Measurements from ENCODE around the gene C1QA.
A peak's percentile ranks its signal among the peaks of the same experiment; 100 is the strongest.

C1QA gene

GRCh38 chr1:22676916-22677583 lies 40.6 kb downstream of the C1QA start:
- DNase-seq, result no peak

GRCh38 chr1:22677931-22678896 lies 41.8 kb downstream of the C1QA start:
- no peak for DNase-seq

DNA sequence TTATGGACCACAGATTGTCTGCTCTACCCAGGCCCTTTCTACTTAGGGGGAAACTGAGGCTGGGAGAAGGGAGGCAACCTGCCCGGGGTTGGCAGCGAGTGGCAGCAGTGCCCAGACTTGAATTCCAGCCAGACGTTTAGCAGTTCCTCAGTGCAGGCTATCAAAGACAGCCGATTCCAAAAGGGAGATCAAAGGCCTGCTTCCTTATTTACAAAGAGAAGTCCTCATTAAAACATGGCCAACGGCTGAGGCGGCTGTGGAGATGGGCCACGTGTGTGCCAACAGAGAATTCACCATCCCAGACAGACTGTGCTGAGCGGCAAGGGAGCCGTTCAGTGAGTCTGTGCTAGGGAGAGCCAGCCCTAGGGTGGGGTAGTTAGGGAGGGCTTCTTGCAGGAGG lies 44.3 kb downstream of the C1QA start:
- peak; percentile 74 for DNase-seq

DNA sequence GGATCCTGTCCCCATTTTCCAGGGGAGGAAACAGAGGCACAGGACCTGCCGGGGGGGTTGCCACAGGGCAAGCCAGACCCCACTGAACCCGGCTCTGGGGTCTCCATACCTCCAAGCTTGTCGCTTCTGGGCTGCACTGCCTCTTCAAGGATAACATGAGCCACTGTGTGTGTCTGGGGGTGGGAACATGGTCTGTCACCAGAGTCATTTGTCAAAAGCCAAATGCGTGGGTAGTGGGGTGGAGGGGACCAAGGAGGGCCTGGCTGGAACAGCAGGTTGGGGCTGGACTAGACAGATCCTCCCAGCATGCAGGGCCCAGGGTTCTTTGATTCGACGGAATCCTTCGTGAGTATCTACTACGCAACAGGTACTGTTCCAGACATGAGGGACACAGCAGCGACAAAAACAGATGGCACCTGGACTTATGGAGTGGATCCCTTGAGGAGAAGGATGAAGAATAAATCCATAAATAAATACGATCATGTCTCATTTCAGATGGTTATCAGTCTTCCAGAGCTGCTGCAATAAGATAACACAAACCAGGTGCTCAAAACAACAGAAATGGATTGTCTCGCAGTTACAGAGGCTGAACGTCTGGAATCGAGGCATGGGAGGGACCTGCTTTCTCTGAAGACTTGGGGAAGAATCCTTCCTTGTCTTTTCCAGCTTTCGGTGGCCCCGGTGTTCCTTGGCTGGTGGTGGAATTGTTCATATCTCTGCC lies 45.3 kb downstream of the C1QA start:
- no peak for DNase-seq

DNA sequence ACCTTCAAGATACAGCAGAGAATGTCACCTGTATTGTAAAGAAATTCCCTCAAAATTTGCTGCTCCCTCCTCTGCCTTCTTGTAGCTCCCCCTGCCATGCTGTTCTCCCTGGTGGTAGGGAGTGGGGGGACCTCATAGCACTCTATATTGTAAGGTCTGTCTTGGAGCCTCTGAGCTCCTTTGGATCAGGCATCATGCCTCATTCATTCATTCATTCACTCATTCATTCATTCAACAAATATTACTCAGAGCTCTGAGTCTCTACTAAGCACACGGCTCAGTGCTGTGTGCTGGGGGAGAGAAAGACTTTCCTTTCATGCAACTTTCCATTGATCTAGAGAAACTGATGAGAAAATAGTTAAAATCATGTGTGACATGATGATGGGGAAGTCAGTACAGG lies 47.1 kb downstream of the C1QA start:
- DNase-seq, result no peak

DNA sequence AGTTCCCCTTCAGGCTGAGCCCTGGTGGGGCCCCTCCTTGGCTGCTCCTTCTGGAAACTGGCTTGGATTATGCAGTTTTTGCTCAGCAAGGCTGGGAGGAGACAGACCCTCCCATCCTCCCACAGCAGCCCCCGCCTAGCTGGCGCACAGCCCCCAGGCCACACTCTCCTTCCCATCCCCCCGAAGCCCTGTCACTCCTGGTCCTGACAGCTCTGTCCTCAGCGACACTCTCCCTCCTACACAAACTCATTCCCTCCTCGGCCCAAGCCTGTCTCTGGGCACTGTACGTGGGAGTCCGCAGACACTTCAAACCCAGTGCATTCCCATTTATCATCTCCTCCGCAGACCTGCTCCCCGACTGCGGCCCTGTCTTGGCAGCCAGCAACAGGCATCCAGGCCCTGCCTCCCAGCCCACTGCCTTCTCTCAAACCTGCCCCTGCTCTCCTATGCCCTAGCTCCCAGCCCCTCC lies 49.2 kb downstream of the C1QA start:
- no peak for DNase-seq

DNA sequence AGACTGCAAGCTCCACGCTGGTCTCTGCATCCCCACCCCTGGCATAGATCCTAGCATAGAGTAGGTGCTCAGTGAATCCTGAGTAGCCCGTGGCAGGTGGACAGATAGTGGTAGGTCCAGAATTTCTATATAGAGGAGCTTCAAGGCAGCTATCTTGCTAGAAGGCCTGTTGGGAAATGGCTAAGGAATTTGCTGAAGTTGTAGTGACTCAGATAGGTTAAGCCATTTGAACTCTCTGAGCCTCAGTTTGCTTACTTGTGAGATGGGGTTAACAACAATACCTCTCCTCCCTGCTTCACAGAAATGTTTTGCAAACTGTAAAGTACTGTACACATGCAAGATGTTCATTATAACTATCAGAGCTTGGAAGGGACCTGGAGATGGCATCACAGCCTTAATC lies 50.8 kb downstream of the C1QA start:
- DNase-seq, result no peak

GRCh38 chr1:22688466-22688865 lies 52.0 kb downstream of the C1QA start:
- no peak for DNase-seq
